HG03097 (cell line): ENCODE results near the gene ITPKA.

Experiments used
- ATAC-seq: cut with Tn5 transposase; IDR thresholded peaks from one replicate; pipeline ENCODE4 v1.9.1; 2021; ENCODE audit not compliant: unreplicated experiment, low FRiP score

Gene ITPKA

DNA sequence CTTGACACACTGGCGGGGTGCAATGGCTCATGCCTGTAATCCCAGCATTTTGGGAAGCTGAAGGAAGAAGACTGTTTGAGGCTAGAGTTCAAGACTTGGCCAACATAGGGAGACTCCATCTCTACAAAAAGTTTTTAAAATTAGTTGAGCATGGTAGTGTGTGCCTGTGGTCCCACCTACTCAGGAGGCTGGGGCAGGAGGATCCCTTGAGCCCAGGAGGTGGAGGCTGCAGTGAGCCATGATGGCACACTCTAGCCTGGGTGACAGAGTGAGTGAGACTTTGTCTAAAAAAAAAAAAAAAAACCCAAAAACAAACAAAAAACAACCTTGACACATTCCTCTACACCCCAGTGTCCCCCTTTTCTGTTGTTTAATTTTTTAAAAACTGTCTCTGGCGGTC is 4.0 kb upstream of the ITPKA start:
- ATAC-seq, result no peak

DNA sequence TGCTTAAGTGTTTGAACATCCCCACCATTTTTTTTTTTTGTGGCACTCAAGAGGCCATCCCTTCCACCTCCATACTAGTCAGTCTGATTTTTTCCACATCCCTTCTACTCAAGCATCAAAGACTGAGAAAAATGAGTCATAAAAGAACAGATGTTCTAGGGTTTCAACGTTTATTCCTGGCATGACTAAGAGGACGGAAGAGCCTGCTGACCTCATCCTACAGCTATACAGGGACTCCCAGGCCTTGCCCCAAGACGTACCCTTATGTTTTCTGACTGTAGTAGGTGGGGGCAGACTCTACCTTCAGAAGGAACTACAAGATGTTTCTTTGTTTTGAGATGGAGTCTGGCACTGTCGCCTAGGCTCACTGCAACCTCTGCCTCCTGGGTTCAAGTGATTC is 3.3 kb upstream of the ITPKA start:
- ATAC-seq, result no peak

DNA sequence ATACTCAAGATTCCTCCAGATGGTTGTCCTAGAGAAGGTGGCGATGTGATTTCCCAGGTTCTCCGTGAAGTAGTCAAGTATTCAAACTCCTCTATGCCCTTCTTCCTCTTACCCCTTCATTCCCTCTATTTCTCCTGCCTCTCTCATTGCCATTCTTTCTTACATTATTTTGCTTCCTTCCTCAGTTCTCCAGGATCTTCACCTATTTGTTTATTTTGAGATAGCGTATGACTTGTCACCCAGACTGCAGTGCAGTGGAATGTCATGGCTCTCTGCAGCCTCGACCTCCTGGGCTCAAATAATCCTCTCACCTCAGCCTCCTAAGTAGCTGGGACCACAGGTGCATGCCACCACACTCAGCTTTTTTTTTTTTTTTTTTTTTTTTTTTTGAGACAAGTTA is 1.8 kb upstream of the ITPKA start:
- ATAC-seq, result no peak

DNA sequence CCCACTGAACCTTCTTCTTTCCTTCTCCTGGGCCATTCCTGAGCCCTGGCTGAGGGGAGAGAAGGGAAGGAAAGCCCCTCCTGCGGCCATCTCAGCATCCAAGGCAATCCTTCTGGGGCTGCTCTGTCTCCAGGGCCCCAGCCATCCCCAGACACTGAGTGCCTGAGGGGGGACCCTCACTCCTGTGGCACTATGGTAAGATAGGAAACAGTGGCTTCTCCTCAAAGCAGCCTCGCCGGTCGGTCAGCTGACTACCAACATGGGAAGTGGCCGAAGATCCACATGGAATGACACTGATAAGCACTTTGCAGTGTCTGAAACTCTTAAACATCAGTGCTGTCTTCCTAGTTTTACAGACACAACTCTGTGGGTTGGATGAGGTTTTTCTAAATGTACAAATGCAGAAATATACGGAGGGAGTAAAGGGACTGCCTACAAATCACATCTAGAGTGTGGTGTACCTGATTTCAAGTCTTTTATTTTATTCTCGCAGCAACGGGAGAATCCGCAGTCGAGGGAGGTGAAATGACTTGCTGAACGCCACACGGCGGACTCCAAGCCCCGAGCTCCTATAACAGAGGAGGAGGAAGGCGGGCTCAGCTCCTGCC is 973 bp upstream of the ITPKA start:
- no peak for ATAC-seq

DNA sequence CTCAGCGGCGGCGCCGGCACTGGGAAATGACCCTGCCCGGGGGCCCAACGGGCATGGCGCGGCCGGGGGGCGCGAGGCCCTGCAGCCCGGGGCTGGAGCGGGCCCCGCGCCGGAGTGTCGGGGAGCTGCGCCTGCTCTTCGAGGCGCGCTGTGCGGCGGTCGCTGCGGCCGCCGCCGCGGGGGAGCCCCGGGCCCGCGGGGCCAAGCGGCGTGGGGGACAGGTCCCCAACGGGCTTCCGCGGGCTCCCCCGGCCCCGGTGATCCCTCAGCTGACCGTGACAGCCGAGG is 172 bp downstream of the ITPKA start:
- no peak for ATAC-seq

DNA sequence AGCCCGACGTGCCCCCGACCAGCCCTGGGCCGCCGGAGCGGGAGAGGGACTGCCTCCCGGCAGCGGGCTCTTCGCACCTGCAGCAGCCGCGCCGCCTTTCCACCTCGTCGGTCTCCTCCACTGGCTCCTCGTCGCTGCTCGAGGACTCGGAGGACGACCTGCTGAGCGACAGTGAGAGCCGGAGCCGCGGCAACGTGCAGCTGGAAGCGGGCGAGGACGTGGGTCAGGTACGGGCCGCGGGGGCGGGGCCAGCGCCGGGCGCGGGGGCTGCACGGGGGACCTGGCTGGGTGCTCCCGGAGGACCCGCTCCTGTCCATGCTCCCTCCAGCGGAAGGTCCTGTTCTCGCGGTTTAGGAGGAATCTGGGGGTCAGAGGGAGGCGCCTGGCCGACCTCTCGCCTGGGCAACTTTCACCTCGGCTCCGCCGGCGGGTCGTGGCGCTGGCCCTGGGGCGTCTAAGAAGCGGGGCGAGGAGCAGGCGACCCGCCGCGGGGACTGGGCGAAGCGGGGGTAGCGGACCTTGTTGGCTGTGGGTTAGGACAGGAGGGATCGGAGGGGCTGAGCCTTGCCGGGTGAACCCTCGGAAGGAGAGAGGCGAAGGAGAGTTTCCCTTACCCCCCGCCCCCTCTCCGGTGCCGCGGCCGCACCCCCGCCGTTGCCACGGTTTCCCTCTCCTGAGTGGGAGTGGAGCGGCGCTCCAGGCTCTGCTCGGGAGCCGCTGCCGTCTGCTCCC is 682 bp downstream of the ITPKA start:
- ATAC-seq, result peak; percentile 5

DNA sequence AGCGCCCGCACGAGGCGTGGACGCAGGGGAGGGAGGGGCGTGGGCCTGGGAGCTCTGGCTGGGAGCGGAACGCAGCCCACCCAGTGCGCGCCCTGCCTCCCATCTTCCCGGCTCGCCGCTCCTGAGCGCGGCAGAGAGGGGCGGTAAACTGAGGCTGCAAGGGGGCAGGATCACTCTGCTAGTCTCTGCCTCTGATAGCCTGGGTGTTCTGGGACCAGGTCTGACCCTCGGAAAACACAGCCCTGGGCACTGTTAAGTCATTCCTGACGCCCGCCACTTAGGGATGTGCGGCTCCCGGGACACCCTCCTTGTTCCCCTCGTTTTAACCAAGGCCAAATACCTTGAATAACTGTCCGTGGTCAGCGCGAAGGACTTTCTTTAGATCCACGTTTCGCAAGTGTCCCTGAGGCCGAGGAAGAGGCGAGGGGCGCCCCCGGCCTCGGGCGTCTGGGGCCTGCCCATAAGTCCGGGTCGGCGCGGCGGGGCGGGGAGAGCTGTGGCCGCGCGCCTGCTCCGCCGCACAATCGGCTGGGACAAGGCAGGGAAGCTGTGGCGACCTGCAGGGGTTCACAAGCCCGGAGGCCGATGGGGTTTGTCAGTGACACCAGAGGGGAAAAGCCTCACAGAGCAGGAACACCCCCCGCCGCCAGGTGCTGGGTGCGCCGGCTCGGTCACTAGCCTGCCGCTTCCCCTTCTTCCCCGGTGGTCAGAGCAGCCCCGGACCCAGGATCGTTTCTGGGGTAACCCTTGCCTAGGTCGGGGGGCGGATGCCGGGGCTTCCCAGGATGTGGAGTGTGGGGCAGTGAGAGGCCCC is 1.5 kb downstream of the ITPKA start:
- no peak for ATAC-seq

DNA sequence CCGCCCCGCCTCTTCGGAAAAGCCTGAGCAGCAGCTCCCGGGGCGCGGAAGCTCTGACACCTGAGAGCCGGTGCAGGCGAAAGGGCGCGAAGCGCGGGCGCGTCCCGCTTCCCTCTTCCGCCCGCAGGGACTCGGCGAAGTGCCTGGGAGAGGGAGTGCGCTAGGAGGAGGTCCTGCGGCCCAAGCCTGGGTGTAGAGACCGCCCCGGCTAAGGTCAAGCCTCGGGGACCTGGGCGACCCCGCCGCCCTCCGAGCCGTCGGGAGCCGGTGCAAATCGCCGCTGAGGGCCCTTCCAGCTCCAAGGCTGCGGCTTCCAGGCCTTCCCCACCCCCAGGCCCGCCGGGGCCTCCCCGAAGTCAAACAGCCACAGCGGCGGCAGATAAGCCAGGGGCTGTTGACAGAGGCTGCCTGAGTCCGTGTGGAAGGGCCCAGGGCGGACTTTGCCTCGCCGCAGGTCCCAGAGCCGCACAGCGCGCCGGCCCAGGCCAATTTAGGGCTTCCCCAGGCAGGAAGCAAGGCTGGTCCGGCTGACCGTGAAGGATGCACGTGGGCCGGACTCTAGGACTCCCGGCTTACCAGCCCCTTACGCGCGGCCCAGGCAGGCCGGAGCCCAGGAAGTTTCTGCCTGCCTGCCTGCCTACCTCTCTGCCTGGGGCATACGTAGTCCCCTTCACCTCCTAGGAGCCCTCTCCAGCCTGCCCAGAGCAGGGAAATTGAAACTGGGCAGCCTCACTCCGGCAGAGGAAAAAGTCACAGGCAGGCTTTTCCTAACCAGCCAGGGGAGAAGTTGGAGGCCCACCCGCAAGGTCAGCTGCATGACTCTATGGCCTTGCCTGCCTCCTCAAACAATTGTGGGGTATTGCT is 2.3 kb downstream of the ITPKA start:
- no peak for ATAC-seq

DNA sequence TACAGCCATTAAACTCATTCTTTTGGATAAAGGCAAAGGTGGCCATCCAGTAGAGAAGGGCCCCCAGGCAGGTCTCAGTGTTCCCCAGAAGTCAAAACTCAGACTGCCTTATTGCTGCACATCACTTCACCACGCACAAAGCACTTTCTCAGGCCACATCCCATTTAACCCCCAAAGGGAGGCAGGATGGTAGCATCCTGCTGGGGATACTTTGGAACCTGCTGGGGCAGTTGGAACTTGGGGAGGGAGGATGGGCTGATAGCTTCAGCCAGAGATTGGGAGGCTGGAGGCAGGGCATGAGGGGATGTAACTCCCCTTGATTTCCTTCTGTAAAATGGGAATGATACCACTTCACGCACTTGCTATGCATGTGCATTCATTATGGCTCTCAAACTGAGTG is 5.0 kb downstream of the ITPKA start:
- no peak for ATAC-seq

DNA sequence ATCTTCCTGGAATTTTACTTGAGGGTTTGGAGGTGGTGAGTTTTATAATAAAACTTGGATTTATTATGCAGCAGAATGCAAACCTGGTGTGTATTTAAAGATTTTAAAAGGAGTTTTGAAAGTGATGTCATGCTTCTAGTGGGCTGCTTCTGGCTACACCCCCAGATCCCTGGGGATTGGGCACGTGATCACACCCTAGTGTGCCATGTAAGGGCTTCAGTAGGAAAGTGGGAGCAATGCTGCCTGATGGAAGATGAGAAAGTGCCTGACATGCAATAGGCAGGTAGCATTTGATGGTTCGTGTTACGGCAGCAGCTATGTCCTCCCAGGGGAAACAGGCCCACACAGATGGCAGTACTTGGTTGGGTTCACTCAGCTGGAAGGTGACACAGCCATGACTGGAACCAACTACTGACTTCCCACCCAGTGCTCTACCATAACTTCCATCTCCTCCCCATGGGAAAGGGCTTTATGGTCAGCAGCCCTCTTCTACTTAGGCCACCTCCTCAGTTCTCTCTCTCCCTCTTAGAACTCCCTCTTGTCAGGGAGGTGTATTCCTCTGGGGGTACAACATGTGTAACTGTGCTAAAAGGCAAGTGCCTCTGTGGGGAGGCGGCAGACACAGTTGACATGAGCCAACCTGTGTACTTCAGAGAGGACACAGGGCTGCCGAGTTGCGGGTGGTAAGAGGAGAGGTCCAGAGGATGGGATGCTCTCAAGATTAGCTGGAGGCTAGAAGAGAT is 5.6 kb downstream of the ITPKA start:
- no peak for ATAC-seq

DNA sequence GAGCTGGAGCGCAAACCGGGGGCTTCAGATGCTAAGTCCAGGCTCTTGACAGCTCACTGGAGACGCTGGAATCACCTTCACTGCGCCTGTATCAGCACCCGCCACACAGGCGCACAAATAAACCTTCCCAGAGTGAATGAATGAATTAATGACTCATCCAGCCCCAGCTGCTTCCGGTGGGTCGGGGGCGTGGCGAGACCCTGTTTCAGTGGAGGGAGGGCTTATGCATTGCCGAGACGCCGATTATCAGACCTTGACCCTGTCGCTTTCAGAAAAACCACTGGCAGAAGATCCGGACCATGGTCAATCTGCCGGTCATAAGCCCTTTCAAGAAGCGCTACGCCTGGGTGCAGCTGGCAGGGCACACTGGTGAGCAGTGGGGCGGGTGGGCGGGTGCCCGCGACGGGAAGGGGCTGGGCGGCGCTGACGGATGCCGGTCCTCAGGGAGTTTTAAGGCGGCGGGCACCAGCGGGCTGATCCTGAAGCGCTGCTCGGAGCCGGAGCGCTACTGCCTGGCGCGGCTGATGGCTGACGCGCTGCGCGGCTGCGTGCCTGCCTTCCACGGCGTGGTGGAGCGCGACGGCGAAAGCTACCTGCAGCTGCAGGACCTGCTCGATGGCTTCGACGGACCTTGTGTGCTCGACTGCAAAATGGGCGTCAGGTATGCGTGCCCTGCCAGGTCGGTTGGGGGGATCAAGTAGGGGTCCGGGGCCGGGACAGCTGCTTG is 7.7 kb downstream of the ITPKA start:
- ATAC-seq, result peak; percentile 44

DNA sequence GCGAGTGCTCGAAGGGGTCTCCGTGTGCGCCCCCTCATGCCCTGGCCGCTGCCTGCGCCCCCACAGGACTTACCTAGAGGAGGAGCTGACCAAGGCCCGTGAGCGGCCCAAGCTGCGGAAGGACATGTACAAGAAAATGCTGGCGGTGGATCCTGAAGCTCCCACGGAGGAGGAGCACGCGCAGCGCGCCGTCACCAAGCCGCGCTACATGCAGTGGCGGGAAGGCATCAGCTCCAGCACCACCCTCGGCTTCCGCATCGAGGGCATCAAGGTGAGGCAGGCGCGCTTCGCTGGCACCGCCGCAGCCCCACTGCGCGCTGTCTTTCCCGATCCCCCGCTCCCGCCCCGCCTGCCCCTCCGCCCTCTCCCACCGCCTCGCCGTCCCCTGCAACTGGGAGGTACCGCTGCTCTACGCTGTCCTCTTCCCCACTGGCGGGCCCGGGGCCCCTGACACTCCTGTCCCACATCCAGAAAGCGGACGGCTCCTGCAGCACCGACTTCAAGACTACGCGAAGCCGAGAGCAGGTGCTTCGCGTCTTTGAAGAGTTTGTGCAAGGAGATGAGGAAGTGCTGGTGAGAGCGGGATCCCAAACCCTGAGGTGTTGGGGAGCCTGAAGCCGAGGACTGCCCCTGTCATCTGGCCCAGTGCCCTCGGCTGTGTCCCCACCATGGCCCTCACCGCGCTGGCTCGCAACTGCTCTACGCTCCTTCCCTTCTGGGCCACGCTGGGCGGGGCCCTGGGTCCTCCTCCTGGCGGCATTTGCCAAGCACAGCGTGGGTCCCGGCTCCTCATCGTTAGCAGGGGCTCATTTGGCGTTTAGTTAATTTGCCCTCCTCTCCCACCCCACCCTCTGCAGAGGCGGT is 8.5 kb downstream of the ITPKA start:
- ATAC-seq, result no peak

DNA sequence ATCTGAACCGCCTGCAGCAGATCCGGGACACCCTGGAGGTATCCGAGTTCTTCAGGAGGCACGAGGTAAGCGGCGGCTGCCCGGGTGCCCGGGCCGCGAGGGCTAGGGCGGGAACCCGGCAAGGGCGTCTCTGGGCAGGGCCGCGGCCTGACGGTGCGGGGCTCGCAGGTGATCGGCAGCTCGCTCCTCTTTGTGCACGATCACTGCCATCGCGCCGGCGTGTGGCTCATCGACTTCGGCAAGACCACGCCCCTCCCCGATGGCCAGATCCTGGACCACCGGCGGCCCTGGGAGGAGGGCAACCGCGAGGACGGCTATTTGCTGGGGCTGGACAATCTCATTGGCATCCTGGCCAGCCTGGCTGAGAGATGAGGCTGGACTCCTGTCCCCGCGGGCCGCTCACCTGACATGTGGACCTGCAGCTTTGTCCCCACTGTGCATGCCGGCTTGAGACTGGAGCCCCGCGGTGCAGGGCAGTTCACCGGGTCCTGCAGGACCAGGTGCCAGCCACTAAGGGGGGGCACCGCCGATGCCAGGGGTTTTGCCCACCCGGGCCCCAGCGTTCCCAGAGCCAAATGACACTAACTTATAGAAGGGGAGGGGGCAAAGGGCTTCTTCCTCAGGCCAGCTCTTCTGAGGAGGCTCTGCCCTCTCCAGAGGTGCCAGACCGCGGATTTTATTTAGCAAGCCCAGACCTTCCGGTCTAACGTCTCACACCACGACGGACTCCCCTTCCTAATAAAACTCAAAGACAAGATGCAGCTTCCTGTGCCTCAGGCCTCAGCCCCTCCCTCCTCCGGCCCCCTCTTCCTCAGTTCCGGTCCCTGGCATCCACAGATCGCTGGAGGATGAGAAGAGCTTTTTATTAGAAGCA is 9.4 kb downstream of the ITPKA start:
- no peak for ATAC-seq

DNA sequence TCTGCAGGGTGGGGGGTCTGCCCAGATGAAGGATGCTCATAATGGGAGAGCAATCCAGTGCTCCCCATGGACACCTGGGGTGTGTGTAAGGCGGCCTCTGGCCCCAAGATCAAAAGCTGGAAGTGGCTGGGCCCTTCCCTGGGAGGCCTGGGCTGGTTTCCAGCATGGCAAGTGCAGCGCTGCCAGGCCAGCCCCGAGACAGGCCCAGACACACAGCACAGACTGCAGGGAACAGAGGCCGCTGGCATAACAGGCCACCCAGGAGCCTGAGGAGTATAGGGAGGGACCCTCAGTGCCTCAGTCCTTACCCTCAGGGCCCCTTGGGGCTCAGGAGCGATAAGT is 10.0 kb downstream of the ITPKA start:
- no peak for ATAC-seq

DNA sequence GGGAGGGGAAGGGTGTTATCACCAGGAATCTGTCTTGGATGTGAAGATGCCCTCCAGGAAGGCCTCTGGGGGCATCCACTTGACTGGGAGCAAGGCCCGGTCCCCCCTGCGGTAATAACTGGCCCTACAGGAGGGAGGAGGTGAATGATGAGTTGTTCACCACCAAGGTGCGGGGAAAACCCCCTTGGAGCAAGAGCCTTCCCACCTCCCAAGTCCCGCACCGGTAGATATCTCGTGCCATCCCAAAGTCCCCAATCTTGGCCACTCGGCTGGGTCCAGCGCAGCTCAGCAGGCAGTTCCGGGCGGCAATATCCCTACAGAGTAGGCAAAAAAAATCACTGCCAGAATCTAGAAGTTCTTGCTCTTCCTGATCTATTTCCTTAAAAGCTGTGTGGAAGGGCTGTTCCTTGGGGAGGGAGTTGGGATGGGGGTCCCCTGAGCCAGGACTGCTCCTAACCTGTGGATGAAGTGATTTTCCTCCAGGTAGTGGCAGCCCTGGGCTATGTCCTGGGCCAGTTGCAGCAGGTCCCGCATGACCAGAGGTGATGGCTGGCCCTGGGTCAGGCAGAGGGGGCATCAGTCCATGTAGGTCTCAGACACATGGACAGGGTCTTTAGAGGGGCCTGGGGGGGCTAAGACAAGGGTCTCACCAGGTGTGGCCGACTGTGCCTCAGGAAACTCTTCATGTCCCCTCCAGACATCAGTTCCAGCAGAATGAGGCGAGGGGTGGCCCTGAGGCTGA is 11.2 kb downstream of the ITPKA start:
- ATAC-seq, result no peak

DNA sequence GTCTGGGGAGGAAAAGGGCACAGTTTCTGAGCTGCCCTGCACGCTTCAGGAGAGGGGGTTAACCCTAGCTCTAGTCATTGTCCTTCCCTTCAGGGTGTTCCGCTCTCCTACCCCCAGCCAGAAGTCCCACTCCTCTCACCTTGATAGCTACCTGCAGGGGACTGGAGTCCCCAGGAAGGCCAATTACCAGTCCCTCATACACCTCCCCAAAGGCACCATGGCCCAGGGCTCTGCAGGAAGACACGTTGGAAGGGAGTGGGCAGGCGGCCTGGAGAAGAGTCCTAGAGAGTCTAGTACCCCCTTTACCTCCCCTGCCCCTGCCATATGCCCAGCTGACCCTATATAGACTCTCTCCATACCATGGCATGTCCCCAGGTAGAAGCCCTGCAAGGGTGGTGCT is 12.1 kb downstream of the ITPKA start:
- no peak for ATAC-seq

DNA sequence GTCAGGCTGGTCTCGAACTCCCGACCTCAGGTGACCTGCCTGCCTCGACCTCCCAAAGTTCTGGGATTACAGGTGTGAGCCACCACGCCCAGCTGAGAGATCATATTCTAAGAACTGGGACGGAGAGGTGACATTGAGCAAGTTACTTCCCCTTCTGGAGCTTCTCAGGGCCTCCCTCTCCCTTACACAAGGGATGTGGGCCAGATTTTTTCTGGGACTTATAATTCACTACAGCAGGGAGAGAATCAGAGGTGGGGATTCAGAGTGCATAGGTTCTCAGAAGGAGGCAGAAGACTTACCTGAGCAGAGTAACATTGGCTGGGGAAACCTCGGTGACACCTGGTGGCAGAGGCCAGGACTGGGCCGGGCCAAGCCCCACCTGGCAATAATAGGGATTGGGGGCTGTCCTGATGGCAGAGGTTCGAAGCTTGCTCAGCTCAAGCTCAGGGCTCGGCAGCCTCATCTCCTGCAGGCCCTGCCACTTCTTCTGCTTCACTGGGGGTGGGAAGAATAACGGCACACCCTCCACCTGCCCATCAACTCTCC is 13.2 kb downstream of the ITPKA start:
- ATAC-seq, result no peak
